HCT116 (cell line): ENCODE results near the gene DRAP1. TPM values are rescaled to one million over a fixed set of nuclear protein-coding genes. Genes with fewer than 3 reads are reported as not detected.

Experiments
- ATAC-seq: fragments of 200-7000 bp; cut with Tn5 transposase; 2 replicates; pipeline ENCODE4 v1.9.1; 2020; ENCODE audit warnings: mild to moderate bottlenecking, moderate library complexity
- BruUV-seq: library from RNA; stranded (reverse); fragments of 400-500 nt; replicated peaks from 2 replicates; lab custom pipeline; 2021; lab: Mats Ljungman, UMichigan
- CTCF ChIA-PET: fragments of 300-600 bp; sonication (Branson Sonifier 250); formaldehyde crosslinking; loops from one replicate; lab custom pipeline; 2021; ENCODE audit warnings: antibody characterized with exemption; lab: Charles Lee
- POLR2A ChIA-PET: fragments of 300-600, 350-600 bp; sonication (Branson Sonifier 250); formaldehyde crosslinking; loops from one replicate; lab custom pipeline; 2021; ENCODE audit warnings: antibody characterized with exemption; lab: Charles Lee
- RAD21 ChIA-PET, 2 experiments: fragments of 300-600 bp; sonication (Branson Sonifier 250); formaldehyde crosslinking; loops; one replicate each; lab custom pipeline; 2023; ENCODE audit warnings: low total read pairs in 2 of 2; ENCODE audit not compliant: uncharacterized antibody in 2 of 2, unreplicated experiment in 2 of 2, low non-redundant PET in 1 of 2; lab: Charles Lee
- DNase-seq: peaks from one replicate; pipeline ENCODE4 v3.0.0-alpha.2; 2010; ENCODE audit warnings: low read depth, low spot score
- H2AFZ ChIP-seq: fragments of 200-600 bp; shearing (Covaris generic), sonication (generic); 2 replicates; pipeline ENCODE4 v1.6.1; 2017; ENCODE audit warnings: low read depth, mixed run types, mixed read lengths, antibody characterized with exemption, low read length; ENCODE audit not compliant: poor library complexity, severe bottlenecking
- H3K27ac ChIP-seq: 2 replicates; pipeline ENCODE4 v1.5.1; 2012; ENCODE audit warnings: low read depth, low read length
- H3K27me3 ChIP-seq: fragments of 200-600 bp; sonication (generic); 2 replicates; pipeline ENCODE4 v1.6.1; 2016; ENCODE audit warnings: mixed run types, low read length, mixed read lengths; ENCODE audit not compliant: insufficient read depth
- H3K36me3 ChIP-seq, 2 experiments: fragments of 200-500 bp in 1 of 2; fragments of 200-600 bp in 1 of 2; sonication (Bioruptor generic) in 1 of 2; sonication (generic) in 1 of 2; 2 replicates each; pipeline versions ENCODE4 v1.5.1 to v1.6.1; 2014 to 2016; ENCODE audit warnings: low read length in 2 of 2, inconsistent platforms in 1 of 2, mixed read lengths in 1 of 2, mixed run types in 1 of 2; ENCODE audit not compliant: insufficient read depth in 2 of 2, control insufficient read depth in 1 of 2
- H3K4me1 ChIP-seq, 2 experiments: fragments of 200-600 bp in 1 of 2; sonication (generic) in 1 of 2; 2 replicates each; pipeline versions ENCODE4 v1.5.1 to v1.6.1; 2012 to 2017; ENCODE audit warnings: low read length in 2 of 2, inconsistent platforms in 1 of 2, mild to moderate bottlenecking in 1 of 2, mixed read lengths in 1 of 2, mixed run types in 1 of 2, moderate library complexity in 1 of 2; ENCODE audit not compliant: insufficient read depth in 2 of 2, control insufficient read depth in 1 of 2
- H3K4me2 ChIP-seq: fragments of 200-600 bp; sonication (generic); 2 replicates; pipeline ENCODE4 v1.6.1; 2017; ENCODE audit warnings: mixed run types, low read length, mixed read lengths
- H3K4me3 ChIP-seq, 2 experiments: fragments of 200-600 bp in 1 of 2; sonication (generic) in 1 of 2; replicated peaks in 1 of 2; 2 replicates each; pipeline ENCODE4 v1.5.1; 2011 to 2016; ENCODE audit warnings: low read length in 2 of 2, control low read depth in 1 of 2, low read depth in 1 of 2, mild to moderate bottlenecking in 1 of 2, mixed read lengths in 1 of 2, mixed run types in 1 of 2
- H3K79me2 ChIP-seq: fragments of 200-600 bp; sonication (generic); 2 replicates; pipeline ENCODE4 v1.6.1; 2017; ENCODE audit warnings: mild to moderate bottlenecking, mixed run types, low read length, moderate library complexity, mixed read lengths; ENCODE audit not compliant: insufficient read depth
- H3K9ac ChIP-seq: fragments of 200-600 bp; sonication (generic); 2 replicates; pipeline ENCODE4 v1.6.1; 2016; ENCODE audit warnings: low read length, mixed read lengths
- H3K9me2 ChIP-seq: fragments of 200-600 bp; sonication (generic), shearing (Covaris generic); 2 replicates; pipeline ENCODE4 v1.6.1; 2017; ENCODE audit warnings: mixed run types, mild to moderate bottlenecking, moderate library complexity; ENCODE audit not compliant: insufficient read depth
- H3K9me3 ChIP-seq, 2 experiments: fragments of 200-500 bp in 1 of 2; fragments of 200-600 bp in 1 of 2; sonication (Bioruptor generic) in 1 of 2; sonication (generic) in 1 of 2; 2 replicates each; pipeline ENCODE4 v1.6.1; 2014 to 2017; ENCODE audit warnings: low read length in 2 of 2, mixed read lengths in 2 of 2, inconsistent platforms in 1 of 2, low read depth in 1 of 2, mild to moderate bottlenecking in 1 of 2, mixed run types in 1 of 2, moderate library complexity in 1 of 2; ENCODE audit not compliant: control insufficient read depth in 1 of 2, insufficient read depth in 1 of 2
- H4K20me1 ChIP-seq: fragments of 200-600 bp; sonication (generic), shearing (Covaris generic); 2 replicates; pipeline ENCODE4 v1.6.1; 2017; ENCODE audit warnings: mixed run types, mild to moderate bottlenecking, moderate library complexity; ENCODE audit not compliant: insufficient read depth
- POLR2AphosphoS5 ChIP-seq: IDR thresholded peaks from 2 replicates; pipeline ENCODE4 v1.6.1; 2011; ENCODE audit warnings: mild to moderate bottlenecking, low read depth, low read length, moderate library complexity
- SRF ChIP-seq: IDR thresholded peaks from 2 replicates; pipeline ENCODE4 v1.6.1; 2012; ENCODE audit warnings: low read depth
- intact Hi-C: fragments of 100-400 bp; cut with micrococcal nuclease; formaldehyde crosslinking; loops from 2 replicates; pipeline ENCODE4 v1.10.0; 2022
- total RNA-seq: library from RNA; stranded (reverse); gene quantifications from one replicate; pipeline ENCODE4 v1.2.1, GENCODE V29; 2021; ENCODE audit not compliant: unreplicated experiment

DRAP1 gene
- total RNA-seq, 1 experiment from 2014 or later: 158 TPM

GRCh38 chr11:65882120-65883057 is 36.8 kb upstream of the DRAP1 start (continued):
- TF ChIP-seq POLR2AphosphoS5: no peak
- no peak for TF ChIP-seq SRF
- TF ChIP-seq, all 23 proteins: peak for 0

DNA sequence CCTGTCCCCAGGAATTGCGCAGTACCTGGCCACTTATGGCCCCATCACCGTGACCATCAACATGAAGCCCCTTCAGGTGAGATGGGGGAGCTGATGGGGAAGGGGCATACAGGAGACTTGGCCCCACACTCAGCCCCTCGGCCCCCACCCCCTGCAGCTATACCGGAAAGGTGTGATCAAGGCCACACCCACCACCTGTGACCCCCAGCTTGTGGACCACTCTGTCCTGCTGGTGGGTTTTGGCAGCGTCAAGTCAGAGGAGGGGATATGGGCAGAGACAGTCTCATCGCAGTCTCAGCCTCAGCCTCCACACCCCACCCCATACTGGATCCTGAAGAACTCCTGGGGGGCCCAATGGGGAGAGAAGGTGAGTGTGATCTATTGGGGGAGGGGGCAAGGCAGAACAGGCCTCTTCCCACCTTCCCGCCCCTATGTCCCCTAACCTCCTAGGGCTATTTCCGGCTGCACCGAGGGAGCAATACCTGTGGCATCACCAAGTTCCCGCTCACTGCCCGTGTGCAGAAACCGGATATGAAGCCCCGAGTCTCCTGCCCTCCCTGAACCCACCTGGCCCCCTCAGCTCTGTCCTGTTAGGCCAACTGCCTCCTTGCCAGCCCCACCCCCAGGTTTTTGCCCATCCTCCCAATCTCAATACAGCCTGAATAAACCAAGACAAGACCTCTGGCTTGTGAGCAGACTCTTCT is 36.0 kb upstream of the DRAP1 start:
- TF ChIP-seq POLR2AphosphoS5: no peak
- intact Hi-C loops: no loop called here
- ChIA-PET POLR2A (interaction anchor here (1.4 to 1.6 kb wide), 2 partner anchors 12 to 24 kb away, joined by 3 to 9 read pairs; partner anchors contain the start of gene CFL1), RAD21 (no interaction called here), CTCF (interaction anchor here (1.6 kb wide), 1 partner anchor 34 kb away, joined by 5 read pairs; no protein-coding TSS in a partner anchor)
- peaks cover 39% of the 10 kb centered on the region for H3K79me2 ChIP-seq
- no peaks in the 10 kb centered on the region for H4K20me1 ChIP-seq
- H3K27me3 ChIP-seq: no peaks in the 10 kb centered on the region
- no peaks in the 10 kb centered on the region for H3K9me2 ChIP-seq
- H3K9ac ChIP-seq: no peak overlapping the region
- peaks cover 14 to 50% of the 10 kb centered on the region in 2 experiments for H3K36me3 ChIP-seq
- H3K4me1 ChIP-seq: peaks cover 7 to 26% of the 10 kb centered on the region in 2 experiments
- H3K27ac ChIP-seq: no peak overlapping the region
- no peak overlapping the region for H2AFZ ChIP-seq
- H3K9me3 ChIP-seq: no peaks in the 10 kb centered on the region
- H3K4me2 ChIP-seq: no peak overlapping the region
- H3K4me3 ChIP-seq: no peak overlapping the region
- DNase-seq (no peak), ATAC-seq (no peak)
- BruUV-seq: no TSS peak
